ENCODE measurements around the gene ZDHHC14.

DNA sequence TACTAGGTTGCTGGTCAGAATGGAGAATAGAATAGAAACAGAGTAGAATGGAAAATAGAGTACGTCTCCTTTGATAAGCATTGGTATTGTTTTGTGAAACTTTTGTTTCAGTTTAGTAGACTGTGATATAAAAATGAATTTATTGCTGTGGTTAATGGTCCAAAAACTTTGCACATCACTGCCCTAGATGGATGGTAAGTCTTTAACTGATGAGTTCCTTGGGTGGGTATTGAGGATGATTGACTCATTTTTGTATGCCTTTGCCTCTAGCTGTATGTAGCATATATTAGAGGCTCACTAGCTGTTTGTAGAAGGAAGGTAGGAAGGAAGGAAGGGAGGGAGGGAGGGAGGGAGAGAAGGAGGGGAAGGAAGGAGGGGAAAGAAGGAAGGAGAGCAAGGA, 48.3 kb downstream of the ZDHHC14 start:
- TF ChIP-seq, protein P1, sequence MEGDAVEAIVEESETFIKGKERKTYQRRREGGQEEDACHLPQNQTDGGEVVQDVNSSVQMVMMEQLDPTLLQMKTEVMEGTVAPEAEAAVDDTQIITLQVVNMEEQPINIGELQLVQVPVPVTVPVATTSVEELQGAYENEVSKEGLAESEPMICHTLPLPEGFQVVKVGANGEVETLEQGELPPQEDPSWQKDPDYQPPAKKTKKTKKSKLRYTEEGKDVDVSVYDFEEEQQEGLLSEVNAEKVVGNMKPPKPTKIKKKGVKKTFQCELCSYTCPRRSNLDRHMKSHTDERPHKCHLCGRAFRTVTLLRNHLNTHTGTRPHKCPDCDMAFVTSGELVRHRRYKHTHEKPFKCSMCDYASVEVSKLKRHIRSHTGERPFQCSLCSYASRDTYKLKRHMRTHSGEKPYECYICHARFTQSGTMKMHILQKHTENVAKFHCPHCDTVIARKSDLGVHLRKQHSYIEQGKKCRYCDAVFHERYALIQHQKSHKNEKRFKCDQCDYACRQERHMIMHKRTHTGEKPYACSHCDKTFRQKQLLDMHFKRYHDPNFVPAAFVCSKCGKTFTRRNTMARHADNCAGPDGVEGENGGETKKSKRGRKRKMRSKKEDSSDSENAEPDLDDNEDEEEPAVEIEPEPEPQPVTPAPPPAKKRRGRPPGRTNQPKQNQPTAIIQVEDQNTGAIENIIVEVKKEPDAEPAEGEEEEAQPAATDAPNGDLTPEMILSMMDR (IDR thresholded peaks at IDR 0.05): no peak
- no peak for TF ChIP-seq POLR2A (IDR thresholded peaks at IDR 0.05)

All from thyroid gland (tissue), 4 donors.